Rectal smooth muscle tissue (tissue), 1 donor: Measurements from ENCODE around the gene NAA80.

Experiments used
- H3K27ac ChIP-seq: one replicate; pipeline ENCODE4 v1.7.0; 2013; ENCODE audit warnings: low read depth, low read length, inconsistent platforms
- H3K27me3 ChIP-seq: one replicate; pipeline ENCODE4 v1.7.0; 2013; ENCODE audit warnings: low read length; ENCODE audit not compliant: control insufficient read depth, insufficient read depth
- H3K36me3 ChIP-seq: one replicate; pipeline ENCODE4 v1.7.0; 2013; ENCODE audit warnings: low read length; ENCODE audit not compliant: control insufficient read depth, insufficient read depth
- H3K4me1 ChIP-seq: one replicate; pipeline ENCODE4 v1.7.0; 2013; ENCODE audit warnings: low read length; ENCODE audit not compliant: control insufficient read depth, insufficient read depth
- H3K4me3 ChIP-seq: one replicate; pipeline ENCODE4 v1.7.0; 2013; ENCODE audit warnings: low read length
- H3K9ac ChIP-seq: one replicate; pipeline ENCODE4 v1.7.0; 2013; ENCODE audit warnings: low read length

Gene NAA80

DNA sequence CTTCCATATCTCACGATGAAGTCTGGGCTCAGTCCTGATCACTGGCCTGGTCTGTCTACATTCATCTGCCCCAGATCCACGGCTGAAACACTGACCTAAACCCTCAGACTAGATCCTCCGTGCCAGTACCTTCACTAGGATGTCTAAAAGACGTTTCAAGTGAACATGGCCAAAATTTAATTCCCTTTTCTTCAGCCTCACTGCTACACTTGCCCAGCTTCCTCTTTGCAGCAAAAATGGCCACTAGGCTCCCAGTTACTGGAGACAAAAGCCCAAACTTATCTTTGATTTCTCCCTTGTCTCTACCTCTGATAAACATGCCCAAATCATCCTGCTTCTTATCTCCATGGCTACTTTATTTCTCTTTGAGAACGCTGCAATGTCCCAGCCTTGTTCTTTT, 39.8 kb upstream of the NAA80 start:
- Histone ChIP-seq H3K36me3 (no peaks in the 10 kb centered on the region), H3K4me3 (peak overlapping the region; percentile 45), H3K4me1 (peaks cover 7% of the 10 kb centered on the region), H3K27ac (peak overlapping the region; percentile 38), H3K9ac (no peak overlapping the region), H3K27me3 (no peaks in the 10 kb centered on the region)

DNA sequence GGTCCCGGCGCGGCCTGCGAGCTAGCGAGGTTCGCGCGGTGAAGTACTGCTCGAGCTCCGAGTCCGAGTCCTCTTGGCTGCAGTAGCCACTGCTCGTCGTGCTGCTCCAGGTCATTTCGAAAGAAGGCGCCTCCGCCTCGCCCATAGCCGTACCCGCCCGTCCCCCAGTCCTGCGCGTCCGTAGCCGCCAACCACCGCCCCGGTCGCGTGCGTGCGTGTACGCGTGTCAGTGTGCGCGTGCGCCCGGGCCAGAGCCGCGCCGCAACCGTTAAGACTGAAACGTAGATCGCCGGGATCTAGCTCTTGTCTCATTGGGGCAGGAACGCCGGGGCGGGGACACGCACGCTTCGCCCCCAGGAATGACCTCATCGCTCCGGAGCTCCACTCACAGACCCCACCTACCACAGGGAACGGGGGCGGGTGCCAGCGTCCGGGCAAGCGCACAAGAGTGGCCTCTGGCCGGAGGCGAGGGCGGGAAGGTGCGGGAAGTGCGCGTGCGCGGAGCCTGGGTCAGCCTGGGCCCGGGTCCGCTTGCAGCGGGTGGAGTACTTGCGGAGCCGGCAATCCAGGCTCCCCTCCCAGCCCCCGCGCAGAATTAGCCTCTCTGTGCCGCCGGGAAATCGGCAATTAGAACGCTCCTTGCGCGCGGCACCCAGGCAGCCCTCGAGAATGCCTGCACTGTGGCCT, 38.1 kb upstream of the NAA80 start:
- Histone ChIP-seq H3K9ac (peak overlapping the region; percentile 85), H3K27ac (peak overlapping the region; percentile 96), H3K4me1 (peaks cover 7% of the 10 kb centered on the region), H3K4me3 (peak overlapping the region; percentile 87), H3K27me3 (no peaks in the 10 kb centered on the region), H3K36me3 (no peaks in the 10 kb centered on the region)

DNA sequence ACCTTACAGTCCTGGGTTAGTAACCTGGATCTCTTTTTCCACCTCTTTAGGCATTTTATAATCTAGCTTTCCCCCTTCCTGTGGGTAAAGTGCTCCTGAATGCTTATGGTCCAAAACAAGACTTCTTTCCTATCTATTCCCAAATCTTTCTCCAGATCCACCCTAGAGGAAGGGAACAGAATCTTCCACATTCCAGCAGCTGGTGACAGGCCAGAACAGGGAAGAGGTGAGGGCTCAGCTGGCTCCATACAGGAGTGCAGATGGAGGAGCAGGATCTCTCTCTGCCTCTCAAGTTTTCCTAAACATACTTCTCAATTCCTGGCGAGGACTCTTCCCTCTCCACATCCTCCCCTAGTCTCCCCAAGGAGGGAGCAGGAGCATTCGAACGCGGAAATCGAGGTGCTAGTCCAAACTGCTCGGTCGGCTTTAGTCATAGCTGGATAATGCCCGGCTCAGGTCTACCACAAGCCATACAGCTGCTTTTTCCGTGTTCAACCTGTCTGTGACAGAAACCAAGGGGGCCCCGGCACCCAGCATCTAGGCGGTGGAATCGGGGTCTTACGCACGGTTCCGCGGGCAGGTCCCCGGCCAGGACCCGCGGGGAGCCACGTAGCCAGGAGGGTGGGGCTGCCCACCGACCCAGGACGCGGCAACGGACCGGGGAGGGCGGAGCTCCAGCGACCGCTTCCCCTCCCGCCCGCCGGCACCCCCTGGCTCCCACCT, 37.4 kb upstream of the NAA80 start:
- Histone ChIP-seq H3K4me1 (peaks cover 7% of the 10 kb centered on the region), H3K9ac (peak overlapping the region; percentile 85), H3K4me3 (peak overlapping the region; percentile 87), H3K27me3 (no peaks in the 10 kb centered on the region), H3K27ac (peak overlapping the region; percentile 96), H3K36me3 (no peaks in the 10 kb centered on the region)

DNA sequence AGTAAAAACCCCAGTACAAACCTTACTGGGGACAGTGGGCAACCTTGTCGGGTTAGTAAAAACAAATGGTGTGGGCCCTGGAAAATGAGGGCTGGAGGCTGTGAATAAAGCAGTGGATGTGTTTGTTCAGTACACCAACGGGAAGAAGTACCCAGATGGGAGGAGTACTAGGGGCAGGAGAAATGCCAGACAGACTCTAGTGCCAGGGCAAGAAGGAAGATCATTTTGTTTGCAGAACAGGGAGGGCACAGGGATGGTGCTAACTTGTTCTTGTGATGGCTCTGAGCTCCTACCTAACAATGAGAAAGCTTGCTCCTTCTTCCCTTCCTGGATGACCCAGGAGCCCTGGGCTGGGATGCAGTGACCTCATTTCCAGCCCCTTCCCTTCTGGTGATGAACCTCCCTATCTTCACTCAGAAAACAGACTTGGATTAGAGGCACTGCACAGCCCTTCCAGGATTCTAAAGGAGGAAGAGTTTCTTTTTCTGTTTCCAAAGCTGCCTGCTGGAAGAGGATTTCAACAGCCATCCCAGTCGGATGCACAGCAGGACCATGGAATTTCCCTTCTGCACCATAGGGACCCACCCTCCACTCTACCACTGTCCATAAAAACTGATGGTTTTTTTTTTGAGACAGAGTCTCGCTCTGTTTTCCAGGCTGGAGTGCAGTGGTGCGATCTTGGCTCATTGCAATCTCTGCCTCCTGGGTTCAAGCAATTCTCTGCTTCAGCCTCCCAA, 35.3 kb upstream of the NAA80 start:
- H3K27ac ChIP-seq = no peak overlapping the region
- H3K27me3 ChIP-seq = no peaks in the 10 kb centered on the region
- peaks cover 3% of the 10 kb centered on the region for H3K4me1 ChIP-seq
- H3K4me3 ChIP-seq = no peak overlapping the region
- H3K36me3 ChIP-seq = peaks cover 6% of the 10 kb centered on the region
- no peak overlapping the region for H3K9ac ChIP-seq

DNA sequence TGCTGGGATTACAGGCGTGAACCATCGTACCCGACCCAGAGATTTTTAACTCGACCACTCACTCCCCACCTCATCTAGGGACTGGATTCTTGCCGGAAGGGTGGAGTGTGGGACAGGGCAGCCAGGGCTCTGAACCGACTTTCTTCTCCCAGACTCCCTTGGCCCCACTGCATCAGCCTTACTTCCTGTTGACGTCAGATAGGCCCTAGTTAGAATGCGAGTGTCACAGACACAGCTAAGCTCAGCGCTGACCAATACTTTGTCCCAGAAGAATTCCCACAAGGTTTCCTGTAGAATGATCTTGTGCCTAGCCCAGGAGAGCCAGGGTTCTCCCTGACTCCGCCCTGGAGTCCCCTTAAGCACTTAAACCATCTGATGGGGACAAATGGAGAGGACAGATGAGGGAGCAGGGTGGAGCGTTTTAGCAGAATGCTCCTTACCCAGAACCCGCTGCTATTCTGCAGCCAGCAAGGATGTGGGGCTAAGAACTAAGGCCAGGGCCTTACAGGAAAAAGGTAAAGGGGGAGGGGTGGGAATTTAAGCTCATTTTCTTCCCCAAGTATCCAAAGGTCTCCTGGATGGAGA, 34.6 kb upstream of the NAA80 start:
- Histone ChIP-seq H3K4me1 (peaks cover 3% of the 10 kb centered on the region), H3K4me3 (no peak overlapping the region), H3K36me3 (peaks cover 6% of the 10 kb centered on the region), H3K27me3 (no peaks in the 10 kb centered on the region), H3K27ac (no peak overlapping the region), H3K9ac (no peak overlapping the region)

DNA sequence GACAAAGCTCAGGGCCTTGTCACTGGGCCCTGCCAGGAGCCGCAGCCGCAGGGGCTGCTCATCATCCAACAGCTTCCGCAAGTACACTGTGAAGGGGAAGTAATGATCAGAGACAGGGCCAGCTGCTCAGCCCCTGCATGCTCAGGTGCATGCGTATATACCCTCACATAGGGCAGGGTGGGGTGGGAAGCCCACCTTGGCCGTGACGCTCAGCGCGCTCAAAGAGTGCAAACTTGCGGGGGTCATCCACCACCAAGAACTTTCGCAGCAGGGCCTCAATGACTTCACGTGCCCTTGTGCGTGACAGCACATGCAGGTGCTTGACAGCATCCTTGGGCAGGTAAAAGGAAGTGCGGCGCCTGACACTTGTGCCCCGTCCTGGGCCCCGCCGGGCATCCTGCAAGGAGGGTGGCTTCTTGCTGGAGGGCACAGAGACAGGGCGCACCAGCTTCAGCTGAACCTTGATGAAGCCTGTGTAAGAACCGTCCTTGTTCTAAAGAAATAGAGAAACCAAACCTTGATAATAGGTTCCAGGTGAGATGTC, 32.2 kb upstream of the NAA80 start:
- Histone ChIP-seq H3K36me3 (peaks cover 6% of the 10 kb centered on the region), H3K27me3 (no peaks in the 10 kb centered on the region), H3K27ac (no peak overlapping the region), H3K9ac (no peak overlapping the region), H3K4me1 (peaks cover 16% of the 10 kb centered on the region), H3K4me3 (no peak overlapping the region)

DNA sequence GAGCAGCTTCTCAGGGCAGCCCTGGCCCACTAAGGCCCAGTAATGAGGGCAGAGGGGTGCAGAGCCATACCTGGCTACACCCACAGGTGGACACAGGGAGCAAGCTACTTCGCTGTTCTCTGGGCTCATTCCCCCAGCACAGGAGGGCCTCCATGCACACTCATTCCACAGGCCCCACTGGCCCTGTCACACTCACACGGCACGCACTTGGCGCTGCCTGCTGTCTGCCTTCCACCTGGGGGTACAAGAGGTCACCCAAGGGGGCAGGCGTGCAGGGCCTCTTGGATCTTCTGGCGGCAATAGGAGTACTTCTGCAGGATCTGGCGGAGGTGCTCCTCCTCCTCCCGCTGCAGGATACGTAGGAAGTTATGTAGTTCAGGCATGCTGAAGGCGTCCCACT, 31.1 kb upstream of the NAA80 start:
- no peaks in the 10 kb centered on the region for H3K27me3 ChIP-seq
- H3K4me1 ChIP-seq = peaks cover 13% of the 10 kb centered on the region
- H3K4me3 ChIP-seq = no peak overlapping the region
- H3K9ac ChIP-seq = no peak overlapping the region
- H3K27ac ChIP-seq = no peak overlapping the region
- peaks cover 12% of the 10 kb centered on the region for H3K36me3 ChIP-seq

DNA sequence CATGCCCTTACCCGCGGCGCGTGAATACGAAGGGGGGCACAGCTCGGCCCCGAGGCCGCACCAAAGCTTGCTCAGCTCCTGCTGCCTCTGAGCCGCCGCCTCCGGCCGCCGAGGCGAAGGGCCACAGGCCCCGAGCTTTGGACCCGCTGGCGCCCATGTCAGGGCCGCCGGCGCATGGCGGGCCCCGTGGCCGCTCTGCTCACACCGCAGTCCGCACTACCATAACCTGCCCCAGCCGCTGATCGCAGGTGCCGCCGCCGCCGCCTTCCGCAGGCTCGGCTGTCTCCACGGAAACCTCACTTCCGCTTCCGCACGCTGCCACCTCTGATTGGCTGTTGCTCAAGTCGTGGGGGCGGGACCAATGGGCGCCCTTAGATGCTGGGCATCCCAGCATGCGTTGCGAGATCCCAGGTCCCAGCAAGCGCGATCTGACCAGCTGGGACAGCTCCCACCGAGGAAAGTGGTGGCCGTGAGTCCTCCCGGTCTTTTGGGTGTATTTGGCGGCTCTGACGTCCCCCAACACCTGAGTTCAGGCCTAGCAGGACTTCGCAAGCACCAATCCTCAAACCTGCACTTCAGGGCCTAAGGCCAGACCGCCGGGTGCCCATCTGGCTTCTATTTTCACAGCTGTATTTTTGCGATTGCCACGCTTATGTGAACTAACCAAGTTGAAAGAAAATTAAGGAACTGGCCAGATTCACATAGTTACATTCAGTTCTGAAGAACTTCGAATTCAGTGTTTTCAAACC, 28.9 kb upstream of the NAA80 start, which contains the start of gene TUSC2:
Gene TUSC2 (minus strand): TSS at position 281 of the 749 bp plus-strand sequence. CDS start 124 bp downstream, at position 157.
- Histone ChIP-seq H3K27me3 (no peaks in the 10 kb centered on the region), H3K4me3 (peak within 1 kb of the TSS; percentile 81), H3K27ac (peak within 1 kb of the TSS; percentile 78), H3K4me1 (peaks cover 13% of the 10 kb centered on the region), H3K9ac (peak within 1 kb of the TSS; percentile 69), H3K36me3 (peaks cover 12% of the 10 kb centered on the region)

DNA sequence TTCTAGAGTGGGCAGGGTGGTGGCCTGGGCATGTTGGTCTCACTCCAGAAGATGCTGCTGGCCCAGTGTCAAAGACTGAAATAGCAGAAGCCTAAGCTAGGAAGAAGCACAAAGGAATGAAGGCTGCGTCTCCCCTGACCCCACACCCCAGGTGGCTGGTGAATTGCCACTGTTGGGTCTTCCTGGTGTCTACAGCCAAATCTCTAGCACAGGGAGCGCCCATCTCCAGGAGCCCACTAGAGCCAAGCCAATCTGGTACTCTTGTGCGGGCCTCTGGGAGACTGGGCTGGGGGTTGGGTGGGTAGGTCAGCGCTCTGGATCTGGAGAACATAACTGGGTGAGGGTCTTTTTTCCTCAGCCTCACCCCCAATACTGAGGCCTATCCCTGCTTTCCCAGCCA, 27.9 kb upstream of the NAA80 start:
- peaks cover 12% of the 10 kb centered on the region for H3K36me3 ChIP-seq
- H3K9ac ChIP-seq = peak overlapping the region; percentile 45
- H3K27ac ChIP-seq = no peak overlapping the region
- peaks cover 14% of the 10 kb centered on the region for H3K4me1 ChIP-seq
- peak overlapping the region; percentile 81 for H3K4me3 ChIP-seq
- no peaks in the 10 kb centered on the region for H3K27me3 ChIP-seq

DNA sequence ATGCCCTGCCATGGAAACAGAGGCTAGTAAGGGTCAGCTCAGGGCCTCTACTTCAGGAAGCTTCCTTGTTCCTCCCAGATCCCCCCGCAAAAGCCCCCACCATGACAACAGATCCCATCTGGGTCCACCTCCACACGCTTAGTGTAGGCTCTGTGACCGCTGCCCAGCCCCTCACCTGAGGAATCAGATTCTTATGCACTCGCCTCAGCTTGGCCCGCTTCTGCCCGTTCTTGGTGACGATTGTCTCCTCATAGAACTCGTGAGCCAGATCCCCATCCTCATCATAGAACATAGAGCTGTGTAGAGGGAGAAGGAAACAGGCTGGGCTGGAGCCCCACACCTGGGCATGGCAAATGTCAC, 27.0 kb upstream of the NAA80 start:
- Histone ChIP-seq H3K36me3 (peaks cover 12% of the 10 kb centered on the region), H3K9ac (no peak overlapping the region), H3K27ac (no peak overlapping the region)

DNA sequence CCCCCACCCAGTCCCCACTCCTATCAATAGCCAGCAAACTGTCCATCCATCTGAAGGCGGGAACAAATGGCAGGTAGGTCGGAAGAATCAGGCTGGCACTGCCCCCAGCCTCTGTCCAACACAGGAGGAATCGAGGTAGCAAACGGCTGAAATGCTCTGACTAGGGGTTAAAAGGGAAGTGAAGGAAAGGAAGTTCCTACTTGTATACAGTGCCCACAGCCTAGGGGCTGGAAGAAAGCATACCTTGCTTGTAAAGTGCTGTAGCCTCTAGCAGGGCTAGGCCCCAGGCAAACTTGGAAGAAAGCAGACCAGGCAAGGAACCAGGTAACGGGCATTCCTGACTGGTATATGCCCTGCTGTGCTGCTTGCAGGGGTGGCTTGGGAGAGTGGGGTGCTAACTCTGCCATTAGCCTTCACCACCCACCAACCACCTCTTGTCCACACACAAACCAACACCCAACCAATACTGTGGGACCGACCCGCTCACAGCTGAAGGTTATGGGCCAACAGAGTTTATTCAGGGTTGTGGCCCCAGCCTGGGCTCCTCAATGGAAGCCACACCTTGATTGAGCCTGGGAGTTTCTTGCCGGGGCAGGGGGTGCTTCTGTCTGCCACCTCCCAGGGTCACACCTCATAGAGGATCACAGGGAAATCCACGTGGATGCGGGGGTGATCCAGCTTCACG, 26.4 kb upstream of the NAA80 start:
- Histone ChIP-seq H3K36me3 (peaks cover 10% of the 10 kb centered on the region), H3K27ac (no peak overlapping the region), H3K9ac (no peak overlapping the region), H3K4me3 (no peak overlapping the region), H3K4me1 (peaks cover 17% of the 10 kb centered on the region), H3K27me3 (no peaks in the 10 kb centered on the region)

More for the DNA sequence above, 27.0 kb upstream of the NAA80 start:
- Histone ChIP-seq H3K4me3 (no peak overlapping the region), H3K27me3 (no peaks in the 10 kb centered on the region), H3K4me1 (peaks cover 17% of the 10 kb centered on the region)
